Measurements from ENCODE around the gene METTL23.
A peak's percentile ranks its signal among the peaks of the same experiment; 100 is the strongest.
"Not testable (repeated sequence)": the region's sequence is repeated elsewhere in the genome, so short reads cannot be mapped to it uniquely, and the experiment has no call there.

Gene METTL23

GRCh38 chr17:76740329-76741118 lies 13.9 kb downstream of the METTL23 start:
- Histone ChIP-seq H3K9ac (ENCODE audit: low read length) (no peak overlapping the region), H3K4me2 (ENCODE audit: low read depth, low read length, poor library complexity, severe bottlenecking) (peak overlapping the region; percentile 9), H3K79me2 (ENCODE audit: insufficient read depth, low read length) (peaks cover 34% of the 10 kb centered on the region), H4K20me1 (ENCODE audit: low read depth, low read length) (no peaks in the 10 kb centered on the region; the same call in 1 of the 2 replicates), H3K4me3 (ENCODE audit: insufficient read depth, low read length, poor library complexity, severe bottlenecking) (no peak overlapping the region), H3F3A (ENCODE audit: insufficient read depth) (peaks cover 8% of the 10 kb centered on the region), H2AFZ (ENCODE audit: low read depth, low read length, severe bottlenecking) (no peak overlapping the region), H3K27me3 (ENCODE audit: low read length) (no peaks in the 10 kb centered on the region), H3K9me2 (replicated peaks; ENCODE audit: insufficient read depth, low read length) (no peaks in the 10 kb centered on the region), H3K27ac (ENCODE audit: low read depth, low read length) (no peak overlapping the region), H3K36me3 (ENCODE audit: low read length) (peaks cover 17% of the 10 kb centered on the region), H3K9me3 (ENCODE audit: insufficient read depth, low read length) (no peaks in the 10 kb centered on the region)
- TF ChIP-seq EZH2phosphoT487 (conservative IDR thresholded peaks at IDR 0.05; ENCODE audit: low read length) (no peak), CTCF (IDR thresholded peaks at IDR 0.05; ENCODE audit: insufficient read depth, low read length, poor library complexity, severe bottlenecking) (no peak)

GRCh38 chr17:76742958-76743357 lies 16.3 kb downstream of the METTL23 start:
- H3K36me3 ChIP-seq (ENCODE audit: low read length): peaks cover 9% of the 10 kb centered on the region; the same call in 1 of the 2 replicates

GRCh38 chr17:76744747-76745146 lies 18.1 kb downstream of the METTL23 start:
- peaks cover 9% of the 10 kb centered on the region; the same call in 1 of the 2 replicates for H3K36me3 ChIP-seq (ENCODE audit: low read length)
- TF ChIP-seq EZH2phosphoT487 (conservative IDR thresholded peaks at IDR 0.05; ENCODE audit: low read length): no peak
- no peak for TF ChIP-seq CTCF (IDR thresholded peaks at IDR 0.05; ENCODE audit: insufficient read depth, low read length, poor library complexity, severe bottlenecking)

More at GRCh38 chr17:76742958-76743357, 16.3 kb downstream of the METTL23 start:
- TF ChIP-seq EZH2phosphoT487 (conservative IDR thresholded peaks at IDR 0.05; ENCODE audit: low read length) (no peak), CTCF (IDR thresholded peaks at IDR 0.05; ENCODE audit: insufficient read depth, low read length, poor library complexity, severe bottlenecking) (no peak)
- Histone ChIP-seq H3K4me2 (ENCODE audit: low read depth, low read length, poor library complexity, severe bottlenecking) (no peak overlapping the region), H3K79me2 (ENCODE audit: insufficient read depth, low read length) (peaks cover 17% of the 10 kb centered on the region), H3K27me3 (ENCODE audit: low read length) (no peaks in the 10 kb centered on the region), H3F3A (ENCODE audit: insufficient read depth) (no peaks in the 10 kb centered on the region), H3K4me3 (ENCODE audit: insufficient read depth, low read length, poor library complexity, severe bottlenecking) (no peak overlapping the region), H3K9me3 (ENCODE audit: insufficient read depth, low read length) (no peaks in the 10 kb centered on the region), H3K27ac (ENCODE audit: low read depth, low read length) (no peak overlapping the region), H3K9me2 (replicated peaks; ENCODE audit: insufficient read depth, low read length) (no peaks in the 10 kb centered on the region), H4K20me1 (ENCODE audit: low read depth, low read length) (no peaks in the 10 kb centered on the region), H3K9ac (ENCODE audit: low read length) (no peak overlapping the region), H2AFZ (ENCODE audit: low read depth, low read length, severe bottlenecking) (no peak overlapping the region)

GRCh38 chr17:76745785-76746184 lies 19.1 kb downstream of the METTL23 start:
- not testable (repeated sequence) for H3K36me3 ChIP-seq (ENCODE audit: low read length); H3K4me2 ChIP-seq (ENCODE audit: low read depth, low read length, poor library complexity, severe bottlenecking); H3K79me2 ChIP-seq (ENCODE audit: insufficient read depth, low read length); H3K9me3 ChIP-seq (ENCODE audit: insufficient read depth, low read length); H3K4me3 ChIP-seq (ENCODE audit: insufficient read depth, low read length, poor library complexity, severe bottlenecking); H2AFZ ChIP-seq (ENCODE audit: low read depth, low read length, severe bottlenecking); H3K9ac ChIP-seq (ENCODE audit: low read length); H3K27ac ChIP-seq (ENCODE audit: low read depth, low read length); H3K27me3 ChIP-seq (ENCODE audit: low read length); H4K20me1 ChIP-seq (ENCODE audit: low read depth, low read length); H3F3A ChIP-seq (ENCODE audit: insufficient read depth); H3K9me2 ChIP-seq (replicated peaks; ENCODE audit: insufficient read depth, low read length)

More at GRCh38 chr17:76744747-76745146, 18.1 kb downstream of the METTL23 start:
- Histone ChIP-seq H3K9me3 (ENCODE audit: insufficient read depth, low read length) (no peaks in the 10 kb centered on the region), H3K9me2 (replicated peaks; ENCODE audit: insufficient read depth, low read length) (no peaks in the 10 kb centered on the region), H2AFZ (ENCODE audit: low read depth, low read length, severe bottlenecking) (no peak overlapping the region), H3K9ac (ENCODE audit: low read length) (no peak overlapping the region), H3K79me2 (ENCODE audit: insufficient read depth, low read length) (no peaks in the 10 kb centered on the region), H3K27ac (ENCODE audit: low read depth, low read length) (no peak overlapping the region), H4K20me1 (ENCODE audit: low read depth, low read length) (no peaks in the 10 kb centered on the region), H3K4me2 (ENCODE audit: low read depth, low read length, poor library complexity, severe bottlenecking) (no peak overlapping the region), H3K4me3 (ENCODE audit: insufficient read depth, low read length, poor library complexity, severe bottlenecking) (no peak overlapping the region), H3K27me3 (ENCODE audit: low read length) (no peaks in the 10 kb centered on the region), H3F3A (ENCODE audit: insufficient read depth) (no peaks in the 10 kb centered on the region)
